NOMO-1 treated with DMSO at 0.1 percent for 48 hours (cell line): ENCODE data around the gene LHFPL3.
"Not testable (repeated sequence)": the region's sequence is repeated elsewhere in the genome, so short reads cannot be mapped to it uniquely, and the experiment has no call there.

Experiments
- DNase-seq: peaks from one replicate; lab custom pipeline; 2025; ENCODE audit not compliant: unreplicated experiment; lab: John Stamatoyannopoulos, UW

Gene LHFPL3

GRCh38 chr7:104677587-104677986 is 349.2 kb downstream of the LHFPL3 start:
- DNase-seq = no peak

- DNase-seq = no peak
Measured at GRCh38 chr7:104679085-104679484, 350.7 kb downstream of the LHFPL3 start.

- DNase-seq = no peak
Measured at GRCh38 chr7:104686286-104686685, 357.9 kb downstream of the LHFPL3 start.

- DNase-seq = no peak
Measured at GRCh38 chr7:104694710-104695109, 366.3 kb downstream of the LHFPL3 start.

- DNase-seq = no peak
Measured at GRCh38 chr7:104695563-104695962, 367.2 kb downstream of the LHFPL3 start.

GRCh38 chr7:104700336-104700735 is 371.9 kb downstream of the LHFPL3 start:
- DNase-seq = no peak

GRCh38 chr7:104721027-104721426 is 392.6 kb downstream of the LHFPL3 start:
- DNase-seq = not testable (repeated sequence)

GRCh38 chr7:104723001-104723400 is 394.6 kb downstream of the LHFPL3 start:
- DNase-seq = no peak

GRCh38 chr7:104758504-104758903 is 430.1 kb downstream of the LHFPL3 start:
- DNase-seq = no peak

- no peak for DNase-seq
Measured at GRCh38 chr7:104761892-104762291, 433.5 kb downstream of the LHFPL3 start.

GRCh38 chr7:104767113-104767512 is 438.7 kb downstream of the LHFPL3 start:
- DNase-seq = no peak

GRCh38 chr7:104767826-104768536 is 439.6 kb downstream of the LHFPL3 start:
- no peak for DNase-seq

GRCh38 chr7:104772405-104773345 is 444.3 kb downstream of the LHFPL3 start:
- no peak for DNase-seq

GRCh38 chr7:104773796-104774195 is 445.4 kb downstream of the LHFPL3 start:
- no peak for DNase-seq

GRCh38 chr7:104775531-104775930 is 447.1 kb downstream of the LHFPL3 start:
- DNase-seq = no peak

- DNase-seq = no peak
Measured at GRCh38 chr7:104777301-104777800, 448.9 kb downstream of the LHFPL3 start.

- DNase-seq = no peak
Measured at GRCh38 chr7:104779888-104780287, 451.5 kb downstream of the LHFPL3 start.

- no peak for DNase-seq
Measured at GRCh38 chr7:104784686-104785085, 456.3 kb downstream of the LHFPL3 start.

GRCh38 chr7:104789780-104790179 is 461.4 kb downstream of the LHFPL3 start:
- DNase-seq = no peak

GRCh38 chr7:104790440-104790839 is 462.0 kb downstream of the LHFPL3 start:
- no peak for DNase-seq

GRCh38 chr7:104791080-104791479 is 462.7 kb downstream of the LHFPL3 start:
- no peak for DNase-seq

GRCh38 chr7:104793066-104793465 is 464.7 kb downstream of the LHFPL3 start:
- DNase-seq = no peak
